Transverse colon (tissue), 4 donors: ENCODE measurements around the gene VBP1. TPM values are rescaled to one million over a fixed set of nuclear protein-coding genes. Genes with fewer than 3 reads are reported as not detected.

ENCODE experiments used
- DNase-seq: peaks from one replicate; pipeline ENCODE4 v3.0.0-alpha.2; 2019
- H3K27ac ChIP-seq, 4 donors: fragments of 200-600 bp; sonication (generic); 2 replicates each; pipeline ENCODE4 v1.5.1; 2016 to 2018; ENCODE audit warnings: inconsistent platforms in 4 of 4
- H3K27me3 ChIP-seq: fragments of 200-600 bp; sonication (generic); 2 replicates; pipeline ENCODE4 v1.5.1; 2017; ENCODE audit warnings: inconsistent platforms
- H3K36me3 ChIP-seq, 4 donors: fragments of 200-600 bp; sonication (generic); 2 replicates each; pipeline ENCODE4 v1.5.1; 2017 to 2019; ENCODE audit warnings: inconsistent platforms in 4 of 4
- H3K4me1 ChIP-seq, 4 donors: fragments of 200-600 bp; sonication (generic); 2 replicates each; pipeline ENCODE4 v1.5.1; 2017 to 2020; ENCODE audit warnings: inconsistent platforms in 4 of 4
- H3K4me3 ChIP-seq, 4 donors: fragments of 200-600 bp; sonication (generic); 1 replicate in 1 of 4; 2 replicates in 3 of 4; pipeline versions ENCODE4 v1.5.1 to v1.6.1; 2017 to 2019; ENCODE audit warnings: inconsistent platforms in 4 of 4
- H3K9me3 ChIP-seq, 2 donors: fragments of 200-600 bp; sonication (generic); 2 replicates each; pipeline ENCODE4 v1.5.1; 2017 to 2019; ENCODE audit warnings: inconsistent platforms in 2 of 2
- EP300 ChIP-seq: sonication (generic); formaldehyde crosslinking; IDR thresholded peaks from one replicate; pipeline ENCODE4 v1.6.1; 2017; ENCODE audit warnings: antibody characterized with exemption, low read depth
- POLR2A ChIP-seq: fragments of 450-650 bp; IDR thresholded peaks from one replicate; pipeline ENCODE4 v1.6.1; 2016; ENCODE audit warnings: antibody characterized with exemption, mild to moderate bottlenecking, moderate library complexity
- POLR2AphosphoS5 ChIP-seq, 3 donors: sonication (generic); formaldehyde crosslinking; IDR thresholded peaks; one replicate each; pipeline ENCODE4 v1.6.1; 2016; ENCODE audit warnings: antibody characterized with exemption in 3 of 3
- WGBS, 2 donors: methylation state at CpG; one replicate each; pipeline ENCODE4 v1.1.5; 2018; ENCODE audit warnings: low coverage in 1 of 2; 5-methylcytosine and 5-hydroxymethylcytosine counted together
- in situ Hi-C, 4 donors: fragments of 200-750 bp; cut with MboI; loops; one replicate each; pipeline versions ENCODE4 v1.15.0 to v1.15.1; 2017; ENCODE audit warnings: low sequenced_read_pairs in 3 of 4, low pct_ligation_motif_present in 1 of 4, low pct_unique_long_range_greater_than_20kb in 1 of 4
- intact Hi-C: fragments of 100-400 bp; cut with DNase I; formaldehyde crosslinking; loops from one replicate; pipeline ENCODE4 v1.15.1; 2023; ENCODE audit warnings: low total_unique reads
- total RNA-seq, 4 donors: library from RNA; depleted of rRNA; stranded (reverse); fragments of >200 nt; gene quantifications; one replicate each; pipeline ENCODE4 v1.1.0, GENCODE V29; 2016
- TF ChIP-seq, protein P1 (sequence below), 5 experiments: fragments of 200-600 bp in 3 of 5; fragments of 450-650 bp in 2 of 5; sonication (generic) in 3 of 5; IDR thresholded peaks; 1 replicate in 2 of 5; 2 replicates in 3 of 5; pipeline ENCODE4 v1.5.1; 2016 to 2017; ENCODE audit warnings: antibody characterized with exemption in 5 of 5, inconsistent platforms in 3 of 5, mild to moderate bottlenecking in 2 of 5, moderate library complexity in 1 of 5

The VBP1 gene
- total RNA-seq, 4 donors from 2014 or later = 6.0 to 24.5 (median 22.3) TPM

DNA sequence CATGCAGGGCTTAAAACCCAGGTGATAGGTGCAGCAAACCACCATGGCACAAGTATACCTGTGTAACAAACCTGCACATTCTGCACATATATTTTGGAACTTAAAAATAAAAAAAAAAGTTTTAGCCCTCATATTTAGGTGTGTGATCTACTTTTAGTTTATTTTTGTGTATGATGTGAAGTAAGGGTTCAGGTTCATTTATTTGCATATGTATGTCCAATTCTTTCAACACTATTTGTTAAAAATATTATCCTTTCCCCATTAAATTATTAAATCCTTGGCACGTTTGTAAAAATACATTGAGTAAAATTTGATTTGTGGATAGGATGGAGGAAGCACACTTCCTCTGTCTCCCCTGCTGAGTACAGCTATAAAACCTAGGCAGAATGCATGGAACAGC lies 35.1 kb downstream of the VBP1 start:
- no peak overlapping the region for H3K4me3 ChIP-seq
- H3K36me3 ChIP-seq = no peaks in the 10 kb centered on the region
- no peak for DNase-seq
- 60 to 75% methylated on average over 1 of the region's 1 CpG for WGBS, 2 donors
- intact Hi-C loops = no loop called here
- H3K27ac ChIP-seq = no peak overlapping the region
- TF ChIP-seq, protein P1, sequence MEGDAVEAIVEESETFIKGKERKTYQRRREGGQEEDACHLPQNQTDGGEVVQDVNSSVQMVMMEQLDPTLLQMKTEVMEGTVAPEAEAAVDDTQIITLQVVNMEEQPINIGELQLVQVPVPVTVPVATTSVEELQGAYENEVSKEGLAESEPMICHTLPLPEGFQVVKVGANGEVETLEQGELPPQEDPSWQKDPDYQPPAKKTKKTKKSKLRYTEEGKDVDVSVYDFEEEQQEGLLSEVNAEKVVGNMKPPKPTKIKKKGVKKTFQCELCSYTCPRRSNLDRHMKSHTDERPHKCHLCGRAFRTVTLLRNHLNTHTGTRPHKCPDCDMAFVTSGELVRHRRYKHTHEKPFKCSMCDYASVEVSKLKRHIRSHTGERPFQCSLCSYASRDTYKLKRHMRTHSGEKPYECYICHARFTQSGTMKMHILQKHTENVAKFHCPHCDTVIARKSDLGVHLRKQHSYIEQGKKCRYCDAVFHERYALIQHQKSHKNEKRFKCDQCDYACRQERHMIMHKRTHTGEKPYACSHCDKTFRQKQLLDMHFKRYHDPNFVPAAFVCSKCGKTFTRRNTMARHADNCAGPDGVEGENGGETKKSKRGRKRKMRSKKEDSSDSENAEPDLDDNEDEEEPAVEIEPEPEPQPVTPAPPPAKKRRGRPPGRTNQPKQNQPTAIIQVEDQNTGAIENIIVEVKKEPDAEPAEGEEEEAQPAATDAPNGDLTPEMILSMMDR (IDR thresholded peaks at IDR 0.05) = no peak
- TF ChIP-seq POLR2A (no peak), EP300 (no peak), POLR2AphosphoS5 (IDR thresholded peaks at IDR 0.05) (no peak)
- in situ Hi-C loops = no loop called here
- H3K9me3 ChIP-seq = no peaks in the 10 kb centered on the region
- no peaks in the 10 kb centered on the region for H3K4me1 ChIP-seq
- no peaks in the 10 kb centered on the region for H3K27me3 ChIP-seq

DNA sequence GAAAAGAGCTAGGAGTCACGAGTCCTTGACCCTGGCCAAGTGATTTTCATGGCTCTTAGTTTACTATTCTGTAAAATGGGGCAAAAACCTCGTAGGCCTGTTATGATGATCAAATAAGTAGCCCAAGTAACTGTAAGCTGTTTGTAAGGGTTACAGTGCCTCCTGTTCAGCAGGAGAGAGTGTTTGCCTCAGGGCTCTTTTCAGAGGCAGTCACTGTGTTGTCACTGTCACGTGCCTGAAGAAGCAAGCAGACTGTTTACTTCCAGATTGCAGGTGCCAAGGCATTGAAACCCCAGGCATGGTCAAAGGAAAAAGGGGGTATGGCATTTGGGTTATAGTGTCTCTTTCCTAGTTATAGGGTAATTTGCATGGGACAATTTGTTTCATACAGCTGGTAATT lies 43.5 kb downstream of the VBP1 start:
- no peaks in the 10 kb centered on the region for H3K9me3 ChIP-seq
- TF ChIP-seq POLR2A = no peak
- no peak for TF ChIP-seq EP300
- TF ChIP-seq POLR2AphosphoS5 (IDR thresholded peaks at IDR 0.05) = no peak
- TF ChIP-seq, protein P1 (IDR thresholded peaks at IDR 0.05) = no peak
- no peak overlapping the region for H3K4me3 ChIP-seq
- H3K27ac ChIP-seq = no peak overlapping the region
- H3K4me1 ChIP-seq = no peaks in the 10 kb centered on the region
- DNase-seq = no peak
- intact Hi-C loops = no loop called here
- H3K27me3 ChIP-seq = peaks cover 9% of the 10 kb centered on the region
- WGBS, 2 donors = 51 to 83% methylated on average over 1 to 3 of the region's 3 CpGs
- in situ Hi-C loops = no loop called here
- no peaks in the 10 kb centered on the region for H3K36me3 ChIP-seq

DNA sequence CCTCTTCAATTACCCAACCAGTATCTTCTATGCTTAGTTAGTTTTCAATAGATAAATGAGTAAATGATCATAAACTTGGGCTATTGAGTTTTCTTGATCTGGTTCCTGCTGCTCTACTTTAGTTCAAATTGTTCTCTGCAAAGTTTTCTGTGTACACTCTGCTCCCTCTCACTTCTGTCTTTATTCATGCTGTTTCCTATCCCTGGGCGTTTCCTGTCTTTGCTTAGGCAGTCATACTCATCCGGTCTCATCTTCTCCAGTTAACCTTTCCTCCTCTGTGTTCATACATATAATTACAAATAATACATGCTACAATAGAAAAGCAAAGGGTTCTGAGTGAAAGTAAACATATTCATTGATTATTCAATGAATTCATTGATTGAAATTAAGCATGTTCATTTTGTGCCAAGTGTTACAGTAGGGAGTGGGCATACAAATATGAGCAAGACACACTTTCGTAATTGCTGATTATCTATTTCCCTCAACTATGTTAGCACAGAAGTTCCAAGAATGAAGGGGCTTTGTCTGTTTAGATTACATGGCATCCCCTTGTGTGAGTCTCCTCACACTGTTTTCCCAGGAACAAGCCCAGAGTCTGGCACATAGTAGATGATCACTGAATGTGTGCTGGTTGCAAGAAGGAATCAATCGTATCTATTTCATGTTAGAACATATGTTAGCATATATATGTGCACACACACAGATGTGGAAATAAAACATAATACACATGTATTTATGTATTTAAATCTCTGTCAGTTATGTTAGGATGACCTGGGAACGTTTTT lies 46.9 kb downstream of the VBP1 start:
- in situ Hi-C loops = no loop called here
- DNase-seq = no peak

DNA sequence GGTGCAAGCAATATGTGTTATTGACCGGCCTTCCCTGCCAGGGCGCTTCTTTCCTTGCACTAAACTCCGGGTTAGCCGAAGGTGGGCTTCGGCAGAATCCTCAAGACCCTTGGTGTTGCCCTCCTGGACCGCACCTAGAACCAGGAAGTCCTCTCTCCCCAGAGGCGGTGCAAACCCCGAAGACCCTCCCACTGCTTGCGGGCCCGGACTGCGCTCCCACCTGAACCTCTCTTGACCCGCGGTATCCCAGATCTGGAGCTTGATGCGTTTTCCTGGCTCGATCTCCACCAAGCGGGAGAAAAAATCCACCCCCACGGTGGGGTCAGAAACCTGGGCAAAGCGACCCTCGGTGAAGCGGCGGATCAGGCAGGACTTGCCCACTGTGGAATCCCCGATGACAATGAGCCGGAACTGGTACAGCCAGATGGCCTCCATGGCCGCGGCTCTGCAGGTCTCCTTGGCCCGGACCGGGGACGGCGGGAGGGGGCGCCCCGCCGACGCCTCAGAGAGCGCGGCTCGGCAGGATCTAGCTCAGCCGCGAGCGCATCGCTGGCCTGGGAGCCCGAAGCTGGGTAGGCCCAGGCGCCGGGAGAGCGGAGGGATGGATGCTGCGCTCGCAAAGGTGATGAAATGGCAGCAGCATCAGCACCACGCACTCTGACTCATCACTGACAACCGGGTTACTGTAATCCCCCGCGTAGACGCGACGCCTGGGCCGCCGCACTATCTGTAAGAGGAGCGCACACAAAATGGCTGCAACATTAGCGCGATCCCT lies 47.8 kb downstream of the VBP1 start, which contains the start of gene RAB39B:
RAB39B (minus strand) TSS at position 638 of the 775 bp plus-strand sequence; CDS start at position 435, 203 bp downstream.
- intact Hi-C loops (no loop called here), in situ Hi-C loops (no loop called here)
- no peaks in the 10 kb centered on the region for H3K4me1 ChIP-seq
- 3 to 46% methylated on average over 8 to 32 of the region's 58 CpGs for WGBS, 2 donors
- H3K36me3 ChIP-seq = no peaks in the 10 kb centered on the region
- no peaks in the 10 kb centered on the region for H3K9me3 ChIP-seq
- peak; percentile 38 for DNase-seq
- H3K27ac ChIP-seq = peak within 1 kb of the TSS in 3 of 4 donors; percentile 9 to 53 (median 26)
- H3K4me3 ChIP-seq = peak within 1 kb of the TSS in 3 of 4 donors; percentile 15 to 41 (median 22)
- H3K27me3 ChIP-seq = peaks cover 9% of the 10 kb centered on the region
- TF ChIP-seq, protein P1 (IDR thresholded peaks at IDR 0.05) = no peak
- TF ChIP-seq EP300 (no peak), POLR2A (no peak), POLR2AphosphoS5 (IDR thresholded peaks at IDR 0.05) (no peak)

More for the DNA sequence above, 46.9 kb downstream of the VBP1 start:
- Histone ChIP-seq H3K27me3 (peaks cover 9% of the 10 kb centered on the region), H3K27ac (no peak overlapping the region), H3K9me3 (no peaks in the 10 kb centered on the region), H3K36me3 (no peaks in the 10 kb centered on the region), H3K4me3 (no peak overlapping the region), H3K4me1 (no peaks in the 10 kb centered on the region)
- TF ChIP-seq POLR2A (no peak), EP300 (no peak), POLR2AphosphoS5 (IDR thresholded peaks at IDR 0.05) (no peak)
- TF ChIP-seq, protein P1 (IDR thresholded peaks at IDR 0.05) = no peak
- WGBS, 2 donors = 20 to 42% methylated on average over 1 to 5 of the region's 5 CpGs
- intact Hi-C loops = no loop called here
